Measurements from ENCODE around the gene TTLL11.

DNA sequence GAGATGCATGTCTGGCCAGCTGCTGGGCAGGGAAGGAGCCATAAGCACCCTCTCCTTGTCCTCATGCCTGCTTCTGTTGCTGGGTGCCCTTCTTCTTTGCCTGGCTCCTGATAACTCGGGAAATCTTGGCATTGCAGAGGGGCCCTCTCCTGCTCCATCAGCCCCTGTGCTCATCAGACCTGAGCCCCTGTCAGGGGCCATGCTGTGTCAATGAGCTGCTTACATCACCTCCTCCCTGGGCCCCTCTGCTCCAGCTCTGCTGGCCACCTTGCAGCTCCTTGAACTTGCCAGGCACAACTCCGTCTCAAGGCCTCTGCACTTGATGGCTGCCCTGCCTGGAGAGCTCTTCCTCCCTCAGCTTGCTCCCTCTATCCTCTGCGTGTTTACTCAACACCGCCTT is 194.3 kb downstream of the TTLL11 start:
- TF ChIP-seq, protein P1, sequence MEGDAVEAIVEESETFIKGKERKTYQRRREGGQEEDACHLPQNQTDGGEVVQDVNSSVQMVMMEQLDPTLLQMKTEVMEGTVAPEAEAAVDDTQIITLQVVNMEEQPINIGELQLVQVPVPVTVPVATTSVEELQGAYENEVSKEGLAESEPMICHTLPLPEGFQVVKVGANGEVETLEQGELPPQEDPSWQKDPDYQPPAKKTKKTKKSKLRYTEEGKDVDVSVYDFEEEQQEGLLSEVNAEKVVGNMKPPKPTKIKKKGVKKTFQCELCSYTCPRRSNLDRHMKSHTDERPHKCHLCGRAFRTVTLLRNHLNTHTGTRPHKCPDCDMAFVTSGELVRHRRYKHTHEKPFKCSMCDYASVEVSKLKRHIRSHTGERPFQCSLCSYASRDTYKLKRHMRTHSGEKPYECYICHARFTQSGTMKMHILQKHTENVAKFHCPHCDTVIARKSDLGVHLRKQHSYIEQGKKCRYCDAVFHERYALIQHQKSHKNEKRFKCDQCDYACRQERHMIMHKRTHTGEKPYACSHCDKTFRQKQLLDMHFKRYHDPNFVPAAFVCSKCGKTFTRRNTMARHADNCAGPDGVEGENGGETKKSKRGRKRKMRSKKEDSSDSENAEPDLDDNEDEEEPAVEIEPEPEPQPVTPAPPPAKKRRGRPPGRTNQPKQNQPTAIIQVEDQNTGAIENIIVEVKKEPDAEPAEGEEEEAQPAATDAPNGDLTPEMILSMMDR (IDR thresholded peaks at IDR 0.05), result no peak
- no peak for TF ChIP-seq ZFX (IDR thresholded peaks at IDR 0.05; ENCODE audit: borderline replicate concordance)

All from 22Rv1 (cell line).